ENCODE results near the gene ADAM21.
A peak's percentile ranks its signal among the peaks of the same experiment; 100 is the strongest.
"Not testable (repeated sequence)": the region's sequence is repeated elsewhere in the genome, so short reads cannot be mapped to it uniquely, and the experiment has no call there.

The ADAM21 gene

DNA sequence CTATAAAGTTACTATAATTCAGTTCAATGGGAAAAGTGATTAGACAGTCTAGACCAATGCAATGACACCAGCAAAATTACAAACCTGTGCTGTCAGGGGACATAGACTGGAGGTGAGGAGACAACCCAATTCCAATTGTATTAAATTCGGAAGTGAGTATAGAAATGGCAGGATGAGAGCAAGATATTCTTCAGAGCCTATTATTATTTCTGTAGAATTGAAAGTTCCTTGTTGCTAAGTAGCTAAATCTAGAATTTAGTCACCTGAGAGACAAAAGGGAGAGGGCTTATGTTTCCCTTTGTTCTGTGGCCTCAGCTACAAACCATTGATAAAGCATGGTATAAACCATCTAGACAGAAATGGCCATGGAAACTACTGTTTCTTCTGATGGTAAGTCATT is at the start of gene ADAM21:
Gene ADAM21 (plus strand): TSS at position 301 of the 400 bp plus-strand sequence. CDS start 5,326 bp downstream, outside the sequence.
- no peak for DNase-seq

- peak; percentile 70 for DNase-seq
Measured at GRCh38 chr14:70403335-70403734, 48.6 kb upstream of the ADAM21 start.

- DNase-seq, result peak; percentile 77
Measured at GRCh38 chr14:70406216-70406615, 45.8 kb upstream of the ADAM21 start.

- peak; percentile 14 for DNase-seq
Measured at GRCh38 chr14:70407621-70408020, 44.4 kb upstream of the ADAM21 start.

GRCh38 chr14:70415788-70416187 is 36.2 kb upstream of the ADAM21 start:
- DNase-seq, result no peak

- peak; percentile 50 for DNase-seq
Measured at GRCh38 chr14:70416338-70416724, 35.6 kb upstream of the ADAM21 start.

GRCh38 chr14:70416725-70417349 is 35.1 kb upstream of the ADAM21 start, which contains the start of gene SYNJ2BP:
Gene SYNJ2BP (minus strand): TSS chr14:70417090. CDS start chr14:70416963, 127 bp downstream.
- peak; percentile 65 for DNase-seq

DNA sequence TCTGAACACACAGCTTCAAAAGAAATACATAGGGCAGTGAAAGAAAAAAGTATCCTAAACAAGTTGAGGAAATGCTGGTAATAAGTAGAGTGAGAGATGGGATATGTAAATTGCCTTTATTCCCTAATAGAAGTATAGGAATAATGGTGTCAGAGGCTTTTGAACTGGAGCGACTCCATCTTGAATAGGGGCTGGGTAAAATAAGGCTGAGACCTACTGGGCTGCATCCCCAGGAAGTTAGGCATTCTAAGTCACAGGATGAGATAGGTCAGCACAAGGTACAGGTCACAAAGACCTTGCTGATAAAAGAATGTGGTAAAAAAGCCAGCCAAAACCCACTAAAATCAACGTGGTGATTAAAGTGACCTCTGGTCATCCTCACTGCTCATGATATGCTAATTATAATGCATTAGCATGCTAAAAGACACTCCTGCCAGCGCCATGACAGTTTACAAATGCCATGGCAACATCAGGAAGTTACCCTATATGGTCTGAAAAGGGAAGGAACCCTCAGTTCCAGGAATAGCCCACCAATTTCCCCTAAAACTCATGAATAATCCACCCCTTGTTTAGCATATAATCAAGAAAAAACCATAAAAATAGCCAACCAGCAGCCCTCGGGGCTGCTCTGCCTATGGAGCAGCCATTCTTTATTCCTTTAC is 32.6 kb upstream of the ADAM21 start:
- DNase-seq, result peak; percentile 12

- no peak for DNase-seq
Measured at GRCh38 chr14:70422538-70422937, 29.4 kb upstream of the ADAM21 start.

GRCh38 chr14:70425354-70425753 is 26.6 kb upstream of the ADAM21 start:
- peak; percentile 91 for DNase-seq

DNA sequence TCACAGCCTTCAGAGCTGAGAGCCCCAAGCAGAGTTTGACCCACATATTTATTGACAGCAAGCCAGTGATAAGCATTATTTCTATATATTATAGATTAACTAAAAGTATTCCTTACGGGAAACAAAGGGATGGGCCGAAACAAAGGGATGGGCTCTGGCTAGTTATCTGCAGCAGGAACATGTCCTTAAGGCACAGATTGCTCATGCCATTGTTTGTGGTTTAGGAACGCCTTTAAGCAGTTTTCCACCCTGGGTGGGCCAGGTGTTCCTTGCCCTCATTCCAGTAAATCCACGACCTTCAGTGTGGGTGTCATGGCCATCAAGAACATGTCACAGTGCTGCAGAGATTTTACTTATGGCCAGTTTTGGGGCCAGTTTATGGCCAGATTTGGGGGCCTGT is 25.4 kb upstream of the ADAM21 start:
- DNase-seq, result not testable (repeated sequence)

- no peak for DNase-seq
Measured at GRCh38 chr14:70436867-70437266, 15.1 kb upstream of the ADAM21 start.

- no peak for DNase-seq
Measured at GRCh38 chr14:70441641-70442040, 10.3 kb upstream of the ADAM21 start.

GRCh38 chr14:70442750-70443149 is 9.2 kb upstream of the ADAM21 start:
- no peak for DNase-seq

GRCh38 chr14:70448633-70449340 is 3.2 kb upstream of the ADAM21 start:
- DNase-seq, result no peak

DNA sequence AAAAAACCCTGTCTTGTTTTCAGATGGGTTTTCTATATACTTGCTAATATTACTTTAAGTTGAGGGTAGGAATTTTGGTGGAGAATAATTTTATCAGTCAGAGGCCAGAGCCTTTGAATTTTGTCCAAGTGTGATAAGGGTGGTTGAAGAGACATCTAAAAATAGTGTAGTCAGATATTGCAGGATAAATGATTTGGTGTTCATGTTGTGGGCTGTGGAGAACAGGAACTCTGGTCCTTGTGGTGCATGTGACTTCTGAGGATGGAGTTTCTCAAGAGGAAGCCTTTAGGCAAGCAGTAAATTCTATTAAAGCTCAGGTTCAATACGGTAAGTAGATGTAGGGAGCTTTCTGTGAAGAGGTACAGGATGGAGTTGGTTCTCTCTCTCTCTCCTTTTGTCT is 2.8 kb downstream of the ADAM21 start:
- DNase-seq, result peak; percentile 72

GRCh38 chr14:70468731-70469130 is 16.8 kb downstream of the ADAM21 start:
- DNase-seq, result no peak

GRCh38 chr14:70470863-70471563 is 19.0 kb downstream of the ADAM21 start:
- DNase-seq, result not testable (repeated sequence)

DNA sequence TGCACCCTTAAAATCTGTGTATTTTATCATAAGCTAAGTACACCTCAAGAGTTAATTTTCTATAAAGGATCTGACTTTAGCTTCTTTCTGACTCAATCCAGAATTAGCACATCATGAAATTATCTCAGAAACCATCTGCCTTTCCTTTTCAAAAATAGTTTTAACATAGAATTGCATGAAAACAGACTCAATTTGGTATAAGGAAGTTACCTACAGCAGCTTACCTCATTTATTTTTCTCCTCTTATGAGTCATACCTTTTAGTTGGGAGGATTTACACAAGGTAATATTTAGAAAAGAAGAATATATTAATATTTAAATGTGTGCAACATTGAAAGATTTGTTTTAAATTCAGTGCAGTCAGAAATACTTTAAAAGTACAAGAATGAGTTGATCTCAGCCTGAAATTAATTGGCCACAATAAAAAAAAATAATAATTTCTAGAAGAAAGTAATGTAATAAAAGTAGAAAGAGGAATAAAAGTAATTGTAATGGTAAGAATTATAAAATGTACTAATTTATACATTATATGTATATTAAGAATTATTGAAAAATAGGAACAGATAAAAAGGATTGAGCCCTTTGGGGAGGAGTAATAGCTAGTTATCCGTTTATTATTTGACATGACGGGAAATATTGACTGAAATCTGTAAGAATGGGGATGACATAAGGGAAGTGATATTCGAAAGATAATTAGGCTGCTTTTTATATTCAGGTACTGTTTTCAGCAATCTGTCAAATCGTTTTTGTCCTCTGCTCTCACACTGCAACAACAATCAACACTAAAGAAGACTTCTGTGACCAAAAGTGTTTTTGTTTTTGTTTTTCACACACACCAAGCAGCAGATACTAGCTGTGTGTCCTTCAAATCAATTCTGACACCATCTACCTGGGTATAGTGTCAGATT is 20.5 kb downstream of the ADAM21 start:
- peak; percentile 28 for DNase-seq

DNA sequence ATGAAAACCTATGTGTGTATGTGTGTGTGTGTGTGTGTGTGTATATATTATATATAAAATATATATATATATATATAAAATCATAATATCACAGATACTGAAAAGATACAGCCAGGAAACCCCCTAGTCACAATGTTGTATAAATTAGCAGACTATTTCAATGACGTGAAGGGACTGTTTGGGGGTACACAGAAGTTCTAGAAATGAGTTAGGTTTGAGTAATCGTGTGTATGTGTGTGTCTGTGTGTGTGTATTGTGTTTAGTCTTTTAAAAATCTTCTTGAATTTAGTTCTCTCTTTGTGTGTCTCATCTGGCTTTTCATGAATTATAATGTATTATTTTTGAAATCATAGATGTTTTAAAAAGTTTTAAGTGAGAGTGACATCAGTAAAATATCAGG is 21.9 kb downstream of the ADAM21 start:
- DNase-seq, result no peak

DNA sequence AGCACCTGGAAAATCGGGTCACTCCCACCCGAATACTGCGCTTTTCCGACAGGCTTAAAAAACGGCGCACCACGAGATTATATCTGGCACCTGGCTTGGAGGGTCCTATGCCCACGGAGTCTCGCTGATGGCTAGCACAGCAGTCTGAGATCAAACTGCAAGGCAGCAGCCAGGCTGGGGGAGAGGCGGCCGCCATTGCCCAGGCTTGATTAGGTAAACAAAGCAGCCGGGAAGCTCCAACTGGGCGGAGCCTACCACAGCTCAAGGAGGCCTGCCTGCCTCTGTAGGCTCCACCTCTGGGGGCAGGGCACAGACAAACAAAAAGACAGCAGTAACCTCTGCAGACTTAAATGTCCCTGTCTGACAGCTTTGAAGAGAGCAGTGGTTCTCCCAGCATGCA is 23.5 kb downstream of the ADAM21 start:
- not testable (repeated sequence) for DNase-seq
